NCI-H510A treated with DMSO at 0.1 percent for 48 hours (cell line): ENCODE data around the gene PRRT4.

Source experiments
- DNase-seq: peaks from one replicate; lab custom pipeline; 2025; lab: John Stamatoyannopoulos, UW

Gene PRRT4

DNA sequence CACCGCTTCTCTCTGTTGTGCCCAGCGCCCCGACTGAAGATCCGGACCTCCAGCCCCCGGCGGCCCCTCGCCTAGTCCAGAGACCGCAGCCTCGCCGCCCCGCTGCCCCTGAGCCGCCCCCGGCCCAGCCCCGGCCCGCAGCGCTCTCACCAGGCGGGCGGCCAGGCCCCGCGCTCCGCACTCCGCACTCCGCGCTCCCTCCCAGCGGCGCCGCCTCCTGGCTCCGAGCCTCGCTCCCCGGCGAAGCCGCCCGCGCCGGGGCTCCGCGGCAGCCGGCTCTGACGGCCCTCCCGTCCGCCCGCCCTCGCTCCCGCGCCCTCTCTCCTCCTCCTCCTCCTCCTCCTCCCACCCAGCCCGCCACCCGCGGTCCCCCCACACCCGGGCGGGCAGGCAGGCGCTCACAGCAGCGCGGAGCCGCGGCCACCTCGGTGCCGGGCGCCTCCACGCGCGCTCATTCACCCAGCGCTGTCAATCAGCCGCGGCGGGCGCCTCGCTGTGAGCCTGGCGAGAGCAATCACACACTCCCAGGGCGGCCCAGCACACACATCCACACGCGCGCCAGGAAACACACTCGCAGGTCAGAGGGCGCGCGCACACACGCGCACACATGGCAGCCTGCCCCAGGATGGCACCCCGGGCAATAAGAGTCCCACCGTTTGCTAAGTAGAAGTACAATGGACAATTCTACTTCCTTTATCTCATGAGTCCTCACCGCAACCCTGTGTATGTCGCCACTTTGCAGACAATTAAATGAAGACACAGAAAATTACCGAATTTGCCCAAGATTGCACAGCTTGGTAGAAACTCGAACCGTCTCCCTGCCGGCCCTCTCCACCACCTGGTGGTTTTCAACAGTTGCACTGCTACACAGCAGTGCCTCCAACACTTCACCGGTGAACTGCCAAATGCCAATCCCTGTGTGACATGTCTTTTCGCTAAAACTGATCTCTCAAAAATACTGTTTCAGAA is at the start of gene PRRT4:
TSS of gene PRRT4 (minus strand) at position 280 of the 969 bp plus-strand sequence.
- DNase-seq, result no peak

DNA sequence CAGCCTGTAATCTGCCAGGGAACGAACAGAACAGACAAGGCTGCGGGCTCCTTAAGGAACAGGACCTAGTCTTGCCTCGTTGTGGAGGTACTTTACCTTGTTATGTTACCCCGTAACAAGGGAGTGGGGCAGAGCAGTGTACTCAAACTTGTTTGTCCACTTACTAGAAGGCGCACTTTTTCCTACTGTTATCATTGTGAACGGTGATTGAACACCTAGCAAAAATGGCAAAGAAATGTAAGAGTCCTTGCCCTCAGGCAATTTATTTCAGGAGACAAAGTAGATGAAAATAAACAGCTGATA is 48.9 kb upstream of the PRRT4 start:
- no peak for DNase-seq

DNA sequence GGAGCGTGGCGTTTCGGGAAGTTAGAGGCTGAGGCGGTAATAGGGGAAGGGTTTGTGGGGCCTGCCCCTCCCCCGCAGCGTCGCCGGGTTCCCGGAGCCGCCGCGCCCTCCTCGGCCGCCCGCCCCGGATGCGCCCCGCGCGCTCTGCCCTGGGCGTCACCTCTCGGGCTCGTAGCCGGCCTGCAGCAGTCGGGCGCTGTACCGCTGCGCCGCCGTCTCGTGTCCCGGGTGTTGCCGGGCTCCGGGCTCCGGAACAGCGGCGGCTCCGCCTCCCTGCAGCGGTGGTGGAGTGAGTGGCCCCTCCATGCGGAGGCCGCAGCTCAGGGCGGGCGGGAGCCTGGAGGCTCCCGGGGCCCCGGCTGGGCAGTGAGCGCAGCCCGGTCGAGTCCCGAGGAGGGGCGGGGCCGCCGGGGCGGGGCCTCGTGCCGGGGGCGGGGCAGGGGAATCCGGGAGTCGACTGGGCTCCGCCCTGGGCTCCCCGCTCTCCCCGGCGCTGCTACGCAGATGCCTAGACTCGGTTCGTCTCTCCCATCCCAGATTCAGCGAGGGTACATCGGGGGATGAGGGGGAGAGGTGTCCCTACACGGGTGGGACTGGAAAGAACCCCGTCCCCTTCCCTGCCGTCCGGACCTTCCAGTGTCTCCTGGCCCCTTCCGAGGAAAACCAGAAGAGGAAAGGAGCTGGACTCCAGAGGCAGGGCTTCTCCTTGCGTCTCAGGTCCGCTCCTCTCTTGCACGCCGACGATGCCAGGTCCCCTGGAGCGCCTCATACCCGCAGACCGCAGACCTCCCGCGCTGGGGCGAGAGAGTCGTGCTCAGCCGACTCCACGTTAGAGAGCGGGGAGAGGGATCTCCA is 48.3 kb upstream of the PRRT4 start, which contains the start of gene IMPDH1:
TSS of gene IMPDH1 (minus strand) at position 387 of the 855 bp plus-strand sequence. CDS start at position 306, 81 bp downstream.
- DNase-seq, result peak; percentile 72

DNA sequence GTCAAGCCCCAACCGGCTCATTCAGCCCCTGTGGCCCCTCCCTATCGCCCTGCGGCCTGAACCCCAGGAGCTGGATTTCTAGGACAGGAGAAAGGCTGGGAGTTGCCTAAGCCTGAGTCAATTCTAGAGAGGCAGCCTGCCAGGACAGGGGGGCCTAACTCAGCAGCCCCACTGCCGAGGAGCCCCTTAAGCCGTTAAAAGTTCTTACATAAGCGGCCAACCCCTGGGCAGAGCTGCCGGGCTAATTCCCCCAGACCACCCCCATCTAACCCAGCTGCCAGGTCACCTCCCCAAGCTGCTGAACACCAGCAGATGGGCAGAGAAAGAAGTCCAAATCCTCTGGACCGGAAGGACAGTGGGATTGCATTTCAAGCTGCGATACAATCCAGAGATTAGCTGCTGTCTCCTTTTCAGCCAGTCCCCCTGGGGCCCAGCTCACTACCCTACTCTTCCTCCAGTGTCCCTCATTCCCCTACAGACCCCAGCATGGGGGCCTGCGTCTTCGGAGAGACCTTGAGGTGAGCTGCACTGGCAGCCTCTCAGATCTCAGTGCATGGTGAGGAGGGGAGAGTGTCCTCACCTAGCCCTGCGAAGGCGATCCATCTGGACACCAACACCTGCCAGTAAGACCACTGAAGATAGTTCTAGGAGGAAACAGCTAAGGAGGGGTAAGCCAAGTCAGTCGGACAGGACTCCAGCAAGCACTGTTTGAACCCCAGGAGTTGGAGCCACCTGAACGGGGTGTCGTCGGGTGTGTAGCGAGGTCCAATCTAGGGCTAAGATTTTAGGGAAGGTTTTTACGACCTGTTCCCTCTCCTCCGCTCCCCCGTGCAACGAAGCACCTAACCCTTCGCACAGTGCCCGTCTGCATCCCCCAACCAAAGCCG is 47.5 kb upstream of the PRRT4 start:
- DNase-seq, result no peak

DNA sequence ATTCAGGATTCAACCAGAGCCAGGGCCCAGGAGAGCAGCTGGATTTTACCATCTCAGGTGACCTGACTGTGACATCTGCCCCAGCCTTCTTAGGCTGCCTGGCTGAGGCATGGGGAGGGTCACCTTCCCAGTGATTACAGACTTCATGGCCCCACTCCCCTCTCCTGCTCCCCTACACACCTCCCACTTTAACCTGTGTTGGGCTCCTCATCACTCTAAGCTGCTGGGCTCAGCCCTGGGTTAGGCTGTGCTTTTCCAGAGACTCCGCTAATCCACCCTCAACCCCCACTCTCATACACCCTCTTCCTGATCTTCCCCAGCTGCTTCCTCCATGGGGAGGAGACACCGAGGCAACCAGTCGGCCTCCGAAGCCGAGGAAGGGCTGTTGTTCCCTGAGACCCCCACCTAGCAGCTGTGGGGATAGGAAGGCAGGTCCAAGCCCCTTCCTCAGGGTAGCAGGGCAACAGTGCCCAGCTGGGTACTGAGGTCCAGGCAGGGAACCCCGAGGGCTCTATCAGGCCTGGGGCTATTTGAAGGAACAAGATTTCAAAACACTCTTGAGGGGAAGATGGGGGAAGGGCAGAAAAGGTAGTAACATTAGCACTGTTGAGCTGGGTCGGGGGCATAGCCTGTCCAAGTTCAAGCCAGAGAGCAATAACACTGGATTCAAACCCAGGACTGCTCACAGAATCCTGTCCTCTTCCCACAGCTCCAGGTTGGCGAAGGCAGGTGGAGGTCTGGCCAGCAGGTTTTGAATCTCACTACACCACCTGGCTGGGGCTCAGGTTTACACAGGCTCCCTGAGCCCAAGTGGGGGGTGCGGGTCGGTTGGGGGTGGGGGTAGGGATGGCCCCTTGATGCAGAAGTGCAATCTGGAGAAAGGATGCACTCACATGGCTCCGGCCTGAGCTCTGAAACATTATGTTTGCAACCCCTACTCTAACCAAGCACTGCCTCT is 46.5 kb upstream of the PRRT4 start:
- peak; percentile 2 for DNase-seq

DNA sequence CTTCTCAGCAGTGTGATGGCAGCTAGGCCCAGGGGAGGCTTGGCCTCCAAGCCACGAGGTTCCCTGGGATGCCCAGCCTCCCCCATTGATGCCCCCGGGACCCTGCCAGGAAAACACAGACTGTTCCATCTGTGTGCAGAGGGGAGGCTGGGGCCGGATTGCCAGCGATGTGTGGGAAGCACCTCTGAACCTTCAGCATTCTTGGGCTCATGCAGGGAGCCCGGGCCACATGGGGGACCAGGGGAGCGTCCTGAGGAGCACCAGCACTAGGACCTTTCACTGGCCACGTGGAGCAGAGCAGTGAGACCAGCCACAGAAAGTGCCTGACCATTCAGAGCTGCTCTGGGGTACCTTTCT is 45.7 kb upstream of the PRRT4 start:
- DNase-seq, result no peak

DNA sequence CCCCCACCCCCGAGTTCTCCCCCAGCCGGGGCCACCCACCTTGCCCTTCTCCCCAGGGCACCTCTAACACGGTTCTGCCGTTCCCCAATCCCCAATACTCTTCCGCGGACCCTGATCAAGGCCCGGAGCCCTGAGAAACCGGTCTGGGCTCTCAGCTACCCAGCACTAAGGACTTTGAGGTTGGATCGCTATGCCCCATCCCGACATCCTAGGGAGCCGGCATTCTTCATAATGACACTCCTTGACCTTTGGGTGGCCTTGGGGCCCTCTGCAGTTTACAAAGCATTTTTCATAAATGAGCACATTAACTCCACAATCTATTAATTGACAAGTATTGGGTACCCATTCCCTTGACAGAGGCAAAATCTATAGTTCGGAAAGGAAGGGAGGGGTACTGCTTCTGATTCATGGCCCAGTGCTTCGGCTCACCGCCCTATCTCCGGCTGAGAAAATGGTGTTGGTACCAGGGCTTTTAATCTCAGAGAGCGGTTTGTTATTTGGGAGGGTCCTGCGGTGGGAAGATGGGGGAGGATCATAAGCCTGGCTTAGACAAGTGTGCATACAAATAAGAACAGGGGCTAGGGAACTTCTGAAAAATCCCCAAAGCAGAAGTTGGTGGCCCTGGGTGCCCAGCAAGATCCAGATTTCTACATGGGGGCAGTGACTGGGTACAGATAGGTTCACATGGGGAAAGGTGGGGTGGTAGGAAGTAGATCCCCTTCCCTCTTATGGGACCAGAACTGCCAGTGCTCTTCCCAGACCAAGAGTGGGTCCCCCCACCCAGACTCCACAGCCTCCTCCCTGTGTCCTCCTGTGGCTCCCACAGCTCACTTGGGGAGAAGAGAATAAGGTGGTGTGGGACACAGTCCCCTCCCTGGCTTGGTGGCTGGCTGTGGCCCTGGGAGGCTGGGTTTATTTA is 45.1 kb upstream of the PRRT4 start:
- no peak for DNase-seq

DNA sequence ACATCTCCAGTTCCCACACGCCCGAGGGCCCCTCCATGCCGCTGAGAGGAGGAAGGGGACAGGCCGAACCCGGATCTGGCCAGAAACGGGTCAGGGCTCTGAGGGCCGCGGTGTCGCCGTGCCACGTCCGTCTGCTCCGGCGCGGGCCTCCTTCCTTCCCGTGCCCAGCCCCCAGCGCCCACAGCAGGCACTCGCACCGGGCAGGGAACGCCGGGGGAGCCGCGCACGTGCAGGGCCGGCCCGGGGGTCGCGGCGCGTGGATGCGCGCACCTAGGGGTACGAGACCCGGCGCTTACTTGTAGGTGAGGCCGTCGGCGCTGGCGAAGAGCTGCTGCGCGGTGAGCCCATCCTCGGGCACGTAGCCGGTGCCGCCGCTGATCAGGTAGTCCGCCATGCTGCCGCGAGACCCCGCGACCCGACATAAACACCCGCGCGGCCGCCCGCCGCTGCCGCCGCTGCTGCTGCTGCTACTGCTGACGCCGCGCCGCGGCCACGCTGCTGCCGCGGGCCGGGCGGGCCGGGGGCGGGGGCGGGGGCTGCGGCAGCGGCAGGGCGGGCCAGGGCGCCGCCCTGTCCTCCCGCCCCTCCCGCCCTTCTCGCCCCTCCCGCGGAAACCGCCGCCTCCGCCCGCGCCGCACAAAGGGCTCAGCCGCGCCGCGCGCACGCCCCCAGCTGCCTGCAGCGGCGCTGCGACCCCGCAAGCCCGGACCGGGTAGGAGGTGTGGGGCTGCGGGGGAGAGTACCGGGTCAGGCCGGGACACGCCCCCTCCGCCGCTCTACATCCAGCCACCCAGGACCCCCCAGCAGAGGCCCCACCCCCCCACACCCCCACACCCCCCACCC is 44.2 kb upstream of the PRRT4 start:
- DNase-seq, result peak; percentile 13

DNA sequence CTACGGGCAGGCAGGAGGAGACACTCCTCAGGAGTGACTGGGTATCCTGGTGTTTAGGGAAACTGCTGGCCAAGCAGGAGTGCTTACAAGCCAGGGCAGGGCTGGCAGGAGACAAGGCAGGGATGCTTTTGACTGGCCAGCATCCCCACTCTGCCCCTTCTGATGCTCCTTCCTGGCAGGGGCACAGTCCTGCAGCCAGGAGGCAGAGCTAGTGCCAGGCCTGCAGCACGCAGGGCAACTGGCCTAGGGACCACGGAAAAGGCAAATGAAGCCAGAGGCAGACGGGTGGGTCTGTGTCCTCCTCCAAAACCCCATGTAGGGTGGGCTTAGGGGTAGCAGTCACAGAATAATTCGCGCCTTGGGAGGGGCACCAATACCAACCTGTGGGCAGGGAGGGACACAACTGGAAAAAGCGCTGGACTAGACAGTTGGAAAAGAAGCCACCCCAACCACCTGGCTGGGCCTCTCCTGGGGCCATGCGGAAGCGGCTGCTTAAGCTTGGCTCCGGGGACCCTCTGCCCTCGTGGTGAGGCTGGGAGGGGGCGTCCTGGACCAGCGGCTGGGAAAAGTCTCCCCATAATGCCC is 43.5 kb upstream of the PRRT4 start:
- no peak for DNase-seq

DNA sequence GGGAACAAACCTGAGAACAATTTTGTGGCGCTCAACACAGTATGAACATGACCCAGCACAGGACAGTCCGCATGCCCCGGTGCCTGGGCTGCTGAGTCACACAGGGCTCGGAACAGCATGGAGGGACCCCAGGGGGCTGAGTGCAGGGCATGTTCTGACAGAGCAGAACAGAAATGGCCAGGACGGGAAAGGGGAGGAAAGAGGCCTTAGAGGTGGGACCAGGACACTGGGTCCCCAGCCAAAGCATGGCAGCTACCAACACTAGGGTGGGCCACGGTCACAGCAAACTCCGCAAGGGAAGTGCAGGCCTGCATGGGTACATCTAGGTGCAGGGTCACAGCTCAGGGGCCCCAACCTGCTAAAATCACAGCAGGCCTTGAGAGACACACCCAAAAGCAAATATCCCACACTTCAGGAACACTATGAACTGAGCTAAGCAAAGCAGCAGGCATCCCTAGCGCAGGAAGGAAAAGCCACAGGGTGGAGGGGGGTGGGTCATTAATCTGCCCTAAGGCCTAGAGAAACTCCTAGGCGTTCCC is 42.7 kb upstream of the PRRT4 start:
- no peak for DNase-seq

DNA sequence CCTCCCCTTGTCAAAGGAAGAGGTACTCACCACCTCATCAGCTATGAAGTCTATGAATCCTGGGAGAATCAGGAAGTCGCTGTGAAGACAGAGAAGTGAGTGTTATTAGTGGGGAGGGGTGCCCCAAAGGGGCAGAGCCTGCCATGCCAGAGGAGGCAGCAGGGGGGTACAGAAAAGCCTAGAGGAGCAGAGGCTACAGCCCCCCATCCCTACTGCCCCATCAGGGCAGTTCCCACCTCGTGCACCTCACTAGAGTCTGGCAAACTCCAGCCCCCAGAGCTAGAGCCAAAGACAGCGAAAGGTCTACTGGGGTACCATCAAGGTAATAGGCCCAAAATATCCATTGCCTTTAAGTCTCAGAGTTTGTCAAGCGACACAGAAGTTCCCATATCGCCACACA is 42.2 kb upstream of the PRRT4 start:
- no peak for DNase-seq

DNA sequence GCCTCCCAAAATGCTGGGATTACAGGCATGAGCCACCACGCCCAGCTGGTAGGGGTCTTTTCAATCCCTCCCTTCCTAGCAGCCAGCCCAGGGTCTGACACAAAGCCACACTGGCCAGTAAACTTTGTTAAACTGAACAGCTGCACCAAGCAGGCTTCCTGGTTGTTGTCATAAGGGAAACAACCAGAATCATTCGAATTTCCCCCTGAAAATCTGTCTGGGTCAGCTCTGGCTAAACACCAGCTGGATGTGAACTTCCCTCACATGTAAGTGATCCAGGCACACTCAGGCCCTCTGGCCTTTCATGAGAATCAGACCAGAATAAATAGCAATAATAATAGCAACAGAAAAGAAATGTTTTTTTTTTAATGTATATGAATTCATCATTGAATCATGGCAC is 40.9 kb upstream of the PRRT4 start:
- no peak for DNase-seq

DNA sequence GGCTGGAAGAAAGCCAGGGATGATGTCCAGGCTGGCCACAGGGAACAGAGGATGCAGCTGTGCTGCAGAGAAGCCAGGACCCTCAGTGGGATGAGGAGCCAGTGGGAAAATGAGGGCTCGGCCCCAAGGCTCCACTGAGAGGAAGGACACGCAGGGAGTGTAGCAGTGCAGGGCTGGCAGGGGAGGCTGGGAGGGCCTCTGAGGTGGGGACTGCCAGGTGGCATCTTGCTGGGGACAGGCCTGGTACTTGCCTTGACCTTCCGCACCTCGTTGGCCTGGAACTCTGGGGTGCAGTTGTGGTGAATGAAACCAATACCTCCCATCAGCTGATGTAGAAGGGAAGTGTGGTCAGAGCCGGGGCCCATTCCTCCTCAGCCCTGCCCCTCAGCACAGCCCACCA is 39.1 kb upstream of the PRRT4 start:
- no peak for DNase-seq

DNA sequence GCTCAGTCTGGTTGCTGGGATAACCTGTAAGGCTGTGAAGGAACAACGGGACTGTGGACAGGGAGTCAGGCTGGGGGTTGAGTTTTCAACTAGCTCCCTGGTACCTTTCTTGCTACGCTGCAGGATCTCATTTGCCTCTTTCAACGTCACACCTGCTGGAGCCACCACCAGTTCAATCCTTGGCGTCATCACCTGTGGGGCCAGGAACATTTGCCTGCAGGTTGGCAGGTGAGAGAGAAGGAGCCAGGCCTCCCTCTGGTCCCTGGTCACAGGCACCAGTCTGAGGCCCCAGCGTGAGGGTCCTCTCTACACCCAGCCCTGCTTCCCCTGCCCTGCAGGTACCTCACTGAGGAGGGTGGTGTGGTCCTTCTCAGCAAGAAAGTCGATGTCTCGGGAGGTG is 38.5 kb upstream of the PRRT4 start:
- DNase-seq, result no peak

DNA sequence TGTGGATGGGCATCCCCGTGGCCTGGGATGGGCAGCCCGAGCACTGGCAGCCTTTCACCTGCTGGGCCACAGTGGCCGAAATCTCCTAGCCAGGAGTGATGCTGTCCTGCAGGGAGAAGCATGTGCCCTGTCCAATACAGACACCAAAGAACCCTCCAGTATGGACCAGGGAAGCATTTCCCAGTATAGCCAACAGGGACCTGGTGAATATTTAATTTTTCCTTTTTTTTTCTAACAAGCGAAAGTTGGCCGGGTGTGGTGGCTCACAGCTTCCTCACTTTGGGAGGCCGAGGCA is 37.3 kb upstream of the PRRT4 start:
- no peak for DNase-seq

DNA sequence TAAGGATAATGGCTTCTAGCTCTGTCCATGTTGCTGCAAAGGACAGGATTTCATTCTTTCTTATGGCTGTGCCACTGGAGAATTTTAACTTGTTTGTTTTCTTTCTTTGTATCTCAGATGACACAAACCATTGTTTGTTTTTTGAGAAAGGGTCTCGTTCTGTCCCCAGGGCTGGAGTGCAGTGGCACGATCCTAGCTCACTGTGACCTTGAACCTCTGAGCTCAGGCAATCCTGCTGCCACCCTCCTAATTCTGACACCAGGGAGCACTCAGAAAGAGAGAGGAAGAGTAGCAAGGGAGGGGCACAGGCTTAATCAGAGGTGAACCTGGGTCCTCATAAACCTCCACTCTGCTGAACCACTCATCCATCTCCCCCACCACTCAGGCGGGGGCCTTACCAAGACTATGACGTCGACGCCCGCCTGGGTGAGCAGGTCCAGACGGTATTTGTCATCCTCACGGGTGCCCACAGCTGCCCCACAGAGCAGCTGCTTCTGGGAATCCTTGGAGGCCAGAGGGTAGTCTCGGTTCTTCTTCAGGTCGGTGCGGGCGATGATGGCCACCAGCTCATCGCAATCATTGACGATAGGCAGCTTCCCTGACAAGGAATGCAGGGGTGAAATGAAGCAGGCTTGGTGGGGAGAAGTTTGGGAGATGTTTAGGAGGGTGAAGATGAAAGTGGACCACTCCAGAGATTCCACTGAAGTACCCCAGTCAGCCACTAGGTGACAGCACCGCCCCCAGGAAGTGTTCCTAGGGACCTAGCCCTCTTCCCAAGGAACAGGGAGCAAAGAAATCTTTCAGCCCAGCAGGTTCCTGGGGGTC is 36.7 kb upstream of the PRRT4 start:
- DNase-seq, result peak; percentile 5

DNA sequence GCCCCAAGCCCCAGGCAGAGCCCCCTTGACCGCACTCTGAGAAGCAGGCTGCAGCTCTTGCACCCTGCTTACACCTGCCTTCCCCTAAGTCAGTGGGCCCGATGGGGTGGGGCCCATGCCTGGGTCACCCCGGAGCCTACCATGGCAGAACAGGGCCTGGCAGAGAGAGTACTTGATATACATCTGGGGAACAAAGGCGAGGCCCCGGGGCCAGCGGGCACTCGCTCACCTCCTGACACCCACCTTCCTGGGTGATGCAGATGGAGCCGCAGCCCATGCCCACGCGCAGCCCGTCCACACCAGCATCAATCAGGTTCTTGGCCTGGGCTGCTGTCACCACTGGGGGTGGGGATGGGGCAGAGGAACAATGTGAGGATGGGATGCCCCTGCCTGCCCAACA is 34.9 kb upstream of the PRRT4 start:
- DNase-seq, result no peak

DNA sequence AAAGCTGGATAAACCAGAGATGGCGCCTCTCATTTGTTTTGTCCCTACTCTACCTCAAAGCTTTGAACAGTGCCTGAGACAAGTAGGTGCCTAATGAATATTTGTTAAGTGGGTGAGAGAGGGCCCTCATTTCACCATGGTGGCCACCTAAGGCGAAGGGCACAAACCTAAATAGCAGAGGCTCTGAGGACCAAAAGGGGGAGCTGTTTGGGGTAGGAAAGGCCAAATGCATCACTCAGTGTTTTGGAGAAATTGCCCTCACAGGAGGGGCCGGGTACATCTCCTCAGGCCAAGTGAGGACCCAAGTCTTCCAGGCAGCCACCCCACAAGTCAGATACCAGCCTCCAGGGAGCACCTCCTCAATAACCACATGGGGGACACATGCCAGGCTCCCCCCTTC is 34.3 kb upstream of the PRRT4 start:
- no peak for DNase-seq
